Brain microvascular endothelial cell (primary cell): ENCODE measurements around the gene EXOC6B.
A peak's percentile ranks its signal among the peaks of the same experiment; 100 is the strongest.

Experiments used
- DNase-seq: peaks from one replicate; pipeline ENCODE4 v3.0.0-alpha.2; 2020
- H3K27ac ChIP-seq: fragments of 250-450 bp; sonication (Bioruptor Pico); 2 replicates; pipeline ENCODE4 v1.5.1; 2020; ENCODE audit warnings: mild to moderate bottlenecking, moderate library complexity
- H3K27me3 ChIP-seq: fragments of 250-450 bp; sonication (Bioruptor Pico); replicated peaks from 2 replicates; pipeline ENCODE4 v1.5.1; 2020; ENCODE audit warnings: mild to moderate bottlenecking
- H3K36me3 ChIP-seq: fragments of 250-450 bp; sonication (Bioruptor Pico); replicated peaks from 2 replicates; pipeline ENCODE4 v1.5.1; 2020; ENCODE audit warnings: mild to moderate bottlenecking
- H3K4me3 ChIP-seq: 2 replicates; pipeline ENCODE4 v1.5.1; 2011; ENCODE audit warnings: low read depth, mild to moderate bottlenecking, control low read depth, low read length, moderate library complexity
- CTCF ChIP-seq: IDR thresholded peaks from 2 replicates; pipeline ENCODE4 v1.5.1; 2011; ENCODE audit warnings: low read depth, mild to moderate bottlenecking, moderate library complexity, low read length, control low read depth, inconsistent platforms; ENCODE audit errors: missing control alignments
- in situ Hi-C: cut with HindIII; loops from 2 replicates; pipeline ENCODE4 v1.10.0; 2017; ENCODE audit warnings: low sequenced_read_pairs, low pct_ligation_motif_present

Gene EXOC6B

GRCh38 chr2:72388263-72388662 is 437.6 kb downstream of the EXOC6B start:
- in situ Hi-C loops: no loop called here
- no peaks in the 10 kb centered on the region for H3K36me3 ChIP-seq
- no peak overlapping the region for H3K27ac ChIP-seq
- no peak overlapping the region for H3K4me3 ChIP-seq
- H3K27me3 ChIP-seq: no peaks in the 10 kb centered on the region
- TF ChIP-seq CTCF: no peak
- DNase-seq: no peak

GRCh38 chr2:72386288-72386687 is 439.5 kb downstream of the EXOC6B start:
- DNase-seq: no peak
- no peaks in the 10 kb centered on the region for H3K27me3 ChIP-seq
- no peak overlapping the region for H3K27ac ChIP-seq
- no peak overlapping the region for H3K4me3 ChIP-seq
- in situ Hi-C loops: no loop called here
- no peak for TF ChIP-seq CTCF
- H3K36me3 ChIP-seq: no peaks in the 10 kb centered on the region

- Histone ChIP-seq H3K27me3 (no peaks in the 10 kb centered on the region), H3K4me3 (no peak overlapping the region), H3K27ac (no peak overlapping the region), H3K36me3 (no peaks in the 10 kb centered on the region)
- in situ Hi-C loops: no loop called here
- no peak for DNase-seq
- TF ChIP-seq CTCF: no peak
These were observed 447.0 kb downstream of the EXOC6B start for GRCh38 chr2:72378753-72379348.

- peak; percentile 53 for TF ChIP-seq CTCF
- H3K27ac ChIP-seq: no peak overlapping the region
- H3K36me3 ChIP-seq: no peaks in the 10 kb centered on the region
- DNase-seq: peak; percentile 92
- no peaks in the 10 kb centered on the region for H3K27me3 ChIP-seq
- H3K4me3 ChIP-seq: no peak overlapping the region
- in situ Hi-C loops: no loop called here
These were observed 458.2 kb downstream of the EXOC6B start for GRCh38 chr2:72367530-72368225.

- no peak for TF ChIP-seq CTCF
- DNase-seq: no peak
- H3K27ac ChIP-seq: no peak overlapping the region
- in situ Hi-C loops: no loop called here
- H3K27me3 ChIP-seq: no peaks in the 10 kb centered on the region
- H3K36me3 ChIP-seq: no peaks in the 10 kb centered on the region
- no peak overlapping the region for H3K4me3 ChIP-seq
These were observed 462.4 kb downstream of the EXOC6B start for GRCh38 chr2:72363406-72363805.
